Esophagus muscularis mucosa (tissue), 4 donors: ENCODE measurements around the gene ERN1. TPM values are rescaled to one million over a fixed set of nuclear protein-coding genes. Genes with fewer than 3 reads are reported as not detected.
"Not testable (repeated sequence)": the region's sequence is repeated elsewhere in the genome, so short reads cannot be mapped to it uniquely, and the experiment has no call there.

ENCODE experiments used
- DNase-seq: peaks from one replicate; pipeline ENCODE4 v3.0.0-alpha.2; 2017; ENCODE audit errors: extremely low spot score
- H3K27ac ChIP-seq, 4 donors: fragments of 200-600 bp; sonication (generic); replicated peaks in 1 of 4; 1 replicate in 3 of 4; 2 replicates in 1 of 4; pipeline ENCODE4 v1.5.1; 2016 to 2019; ENCODE audit warnings: mild to moderate bottlenecking in 1 of 4
- H3K27me3 ChIP-seq, 4 donors: fragments of 200-600 bp; sonication (generic); one replicate each; pipeline versions ENCODE4 v1.5.1 to v1.6.0; 2016 to 2019
- H3K36me3 ChIP-seq, 4 donors: fragments of 200-600 bp; sonication (generic); one replicate each; pipeline ENCODE4 v1.5.1; 2016 to 2019
- H3K4me1 ChIP-seq, 4 donors: fragments of 200-600 bp; sonication (generic); one replicate each; pipeline ENCODE4 v1.5.1; 2016 to 2019
- H3K4me3 ChIP-seq, 4 donors: fragments of 200-600 bp; sonication (generic); 1 replicate in 2 of 4; 2 replicates in 2 of 4; pipeline ENCODE4 v1.5.1; 2016 to 2019; ENCODE audit warnings: mild to moderate bottlenecking in 4 of 4, moderate library complexity in 1 of 4
- H3K9me3 ChIP-seq, 4 donors: fragments of 200-600 bp; sonication (generic); 1 replicate in 3 of 4; 2 replicates in 1 of 4; pipeline ENCODE4 v1.5.1; 2016 to 2019
- CTCF ChIP-seq, 3 experiments: fragments of 200-600 bp in 2 of 3; fragments of 450-650 bp in 1 of 3; sonication (generic) in 2 of 3; IDR thresholded peaks; one replicate each; pipeline ENCODE4 v1.5.1; 2017 to 2019; ENCODE audit warnings: antibody characterized with exemption in 3 of 3, mild to moderate bottlenecking in 2 of 3, moderate library complexity in 1 of 3
- EP300 ChIP-seq: sonication (generic); formaldehyde crosslinking; IDR thresholded peaks from one replicate; pipeline ENCODE4 v1.6.1; 2017; ENCODE audit warnings: antibody characterized with exemption
- POLR2A ChIP-seq: fragments of 450-650 bp; IDR thresholded peaks from one replicate; pipeline ENCODE4 v1.6.1; 2017; ENCODE audit warnings: antibody characterized with exemption, moderate library complexity, mild to moderate bottlenecking, low read depth
- POLR2AphosphoS5 ChIP-seq, 2 donors: sonication (generic); formaldehyde crosslinking; IDR thresholded peaks; one replicate each; pipeline ENCODE4 v1.6.1; 2017; ENCODE audit warnings: antibody characterized with exemption in 2 of 2
- WGBS: methylation state at CpG from one replicate; pipeline ENCODE4 v1.1.5; 2018; 5-methylcytosine and 5-hydroxymethylcytosine counted together
- intact Hi-C: fragments of 100-400 bp; cut with DNase I; formaldehyde crosslinking; loops from one replicate; pipeline ENCODE4 v1.15.1; 2023
- total RNA-seq, 4 donors: library from RNA; depleted of rRNA; stranded (reverse); fragments of >200 nt; gene quantifications; one replicate each; pipeline versions ENCODE4 v1.1.0 to v1.2.1, GENCODE V29; 2016

ERN1 gene
- total RNA-seq, 4 donors from 2014 or later = 6.2 to 11.2 (median 9.3) TPM

- 78% methylated on average over 3 of the region's 3 CpGs for WGBS
- no peak for DNase-seq
- intact Hi-C loops = no loop called here
- no peak overlapping the region for H3K27ac ChIP-seq
- no peaks in the 10 kb centered on the region for H3K9me3 ChIP-seq
- H3K4me3 ChIP-seq = no peak overlapping the region
- TF ChIP-seq POLR2A = no peak
- no peak for TF ChIP-seq POLR2AphosphoS5 (IDR thresholded peaks at IDR 0.05)
- no peak for TF ChIP-seq CTCF (IDR thresholded peaks at IDR 0.05)
- TF ChIP-seq EP300 = no peak
- H3K27me3 ChIP-seq = no peaks in the 10 kb centered on the region
- peaks cover 24 to 39% (median 35%) of the 10 kb centered on the region in 4 donors for H3K4me1 ChIP-seq
- peaks cover 0 to 3% (median 0%) of the 10 kb centered on the region in 4 donors for H3K36me3 ChIP-seq
These were observed 4.0 kb downstream of the ERN1 start for GRCh38 chr17:64125937-64126336.

GRCh38 chr17:64124609-64125008, 5.3 kb downstream of the ERN1 start:
- Histone ChIP-seq H3K4me1 (peaks cover 21 to 36% (median 31%) of the 10 kb centered on the region in 4 donors), H3K27ac (no peak overlapping the region), H3K9me3 (no peaks in the 10 kb centered on the region), H3K4me3 (no peak overlapping the region), H3K27me3 (no peaks in the 10 kb centered on the region), H3K36me3 (peaks cover 0 to 3% (median 0%) of the 10 kb centered on the region in 4 donors)
- 98% methylated on average over 3 of the region's 3 CpGs for WGBS
- no peak for TF ChIP-seq CTCF (IDR thresholded peaks at IDR 0.05)
- intact Hi-C loops = no loop called here
- no peak for DNase-seq

- Histone ChIP-seq H3K36me3 (peaks cover 0 to 3% (median 0%) of the 10 kb centered on the region in 4 donors), H3K9me3 (no peaks in the 10 kb centered on the region), H3K27ac (no peak overlapping the region), H3K27me3 (no peaks in the 10 kb centered on the region), H3K4me1 (peaks cover 21 to 35% (median 29%) of the 10 kb centered on the region in 4 donors), H3K4me3 (no peak overlapping the region)
- no peak for DNase-seq
- 86% methylated on average over 4 of the region's 4 CpGs for WGBS
- no peak for TF ChIP-seq CTCF (IDR thresholded peaks at IDR 0.05)
- no peak for TF ChIP-seq EP300
- TF ChIP-seq POLR2A = no peak
- intact Hi-C loops = no loop called here
These were observed 6.8 kb downstream of the ERN1 start for GRCh38 chr17:64123114-64123513.

- peaks cover 19 to 29% (median 24%) of the 10 kb centered on the region in 4 donors for H3K4me1 ChIP-seq
- H3K4me3 ChIP-seq, intact Hi-C loops, H3K36me3 ChIP-seq, H3K9me3 ChIP-seq, DNase-seq, H3K27me3 ChIP-seq: not testable (repeated sequence)
- peak overlapping the region in 1 of 4 donors; percentile 3 for H3K27ac ChIP-seq
- WGBS = 92% methylated on average over 13 of the region's 13 CpGs
These were observed 8.8 kb downstream of the ERN1 start for GRCh38 chr17:64120972-64121786.

- intact Hi-C loops = no loop called here
- H3K9me3 ChIP-seq = no peaks in the 10 kb centered on the region
- no peak for DNase-seq
- H3K36me3 ChIP-seq = peaks cover 0 to 3% (median 0%) of the 10 kb centered on the region in 4 donors
- H3K27me3 ChIP-seq = no peaks in the 10 kb centered on the region
- TF ChIP-seq POLR2AphosphoS5 (IDR thresholded peaks at IDR 0.05) = no peak
- TF ChIP-seq CTCF (IDR thresholded peaks at IDR 0.05) = no peak
- H3K4me1 ChIP-seq = peaks cover 15 to 28% (median 19%) of the 10 kb centered on the region in 4 donors
- no peak overlapping the region for H3K4me3 ChIP-seq
- no peak overlapping the region for H3K27ac ChIP-seq
- 92% methylated on average over 3 of the region's 3 CpGs for WGBS
These were observed 9.7 kb downstream of the ERN1 start for GRCh38 chr17:64120159-64120810.
